ENCODE results near the gene GRAPL.
A peak's percentile ranks its signal among the peaks of the same experiment; 100 is the strongest.
"Not testable (repeated sequence)": the region's sequence is repeated elsewhere in the genome, so short reads cannot be mapped to it uniquely, and the experiment has no call there.

Gene GRAPL

GRCh38 chr17:19137959-19138358 lies 10.6 kb downstream of the GRAPL start:
- DNase-seq: not testable (repeated sequence)

DNA sequence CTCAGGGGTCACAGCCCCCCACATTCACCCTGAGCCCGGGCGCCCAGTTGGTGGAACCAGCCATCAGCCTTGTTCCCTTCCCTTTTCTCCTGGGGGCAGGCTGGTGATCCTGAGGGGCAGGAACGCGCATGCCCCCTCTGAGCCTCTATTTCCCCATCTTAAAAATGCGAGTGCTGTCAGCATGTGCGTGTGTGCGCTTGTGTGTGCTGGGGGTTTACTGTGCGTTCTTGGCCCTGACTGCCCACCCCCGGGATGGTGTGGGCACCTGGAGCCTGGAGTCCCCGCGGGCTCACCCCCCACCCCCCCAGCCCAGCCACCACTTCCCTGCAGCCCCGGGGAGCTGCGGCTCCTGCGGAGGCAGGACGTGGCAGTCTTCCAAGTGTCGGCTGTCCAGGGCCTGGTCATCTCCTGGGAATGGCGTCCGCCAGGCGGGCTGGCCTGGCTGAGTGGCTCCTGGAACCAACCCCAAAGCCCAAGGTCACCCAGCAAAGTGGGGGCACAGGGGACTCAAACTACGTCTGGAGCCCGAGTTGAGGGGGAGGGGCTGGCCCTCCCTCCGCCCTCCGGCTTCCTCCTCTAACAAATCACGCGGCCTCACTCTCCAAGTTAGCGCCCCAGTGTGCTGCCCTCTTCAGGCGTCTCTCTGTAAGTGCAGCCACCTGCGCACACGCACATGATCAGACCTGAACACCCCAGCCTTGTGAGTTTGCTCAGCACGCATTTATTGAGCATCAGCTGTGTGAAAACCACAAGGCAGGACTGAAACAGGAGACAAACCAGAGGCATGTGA lies 14.2 kb downstream of the GRAPL start:
- DNase-seq: not testable (repeated sequence)

GRCh38 chr17:19142419-19142818 lies 15.0 kb downstream of the GRAPL start:
- peak; percentile 49 for DNase-seq

DNA sequence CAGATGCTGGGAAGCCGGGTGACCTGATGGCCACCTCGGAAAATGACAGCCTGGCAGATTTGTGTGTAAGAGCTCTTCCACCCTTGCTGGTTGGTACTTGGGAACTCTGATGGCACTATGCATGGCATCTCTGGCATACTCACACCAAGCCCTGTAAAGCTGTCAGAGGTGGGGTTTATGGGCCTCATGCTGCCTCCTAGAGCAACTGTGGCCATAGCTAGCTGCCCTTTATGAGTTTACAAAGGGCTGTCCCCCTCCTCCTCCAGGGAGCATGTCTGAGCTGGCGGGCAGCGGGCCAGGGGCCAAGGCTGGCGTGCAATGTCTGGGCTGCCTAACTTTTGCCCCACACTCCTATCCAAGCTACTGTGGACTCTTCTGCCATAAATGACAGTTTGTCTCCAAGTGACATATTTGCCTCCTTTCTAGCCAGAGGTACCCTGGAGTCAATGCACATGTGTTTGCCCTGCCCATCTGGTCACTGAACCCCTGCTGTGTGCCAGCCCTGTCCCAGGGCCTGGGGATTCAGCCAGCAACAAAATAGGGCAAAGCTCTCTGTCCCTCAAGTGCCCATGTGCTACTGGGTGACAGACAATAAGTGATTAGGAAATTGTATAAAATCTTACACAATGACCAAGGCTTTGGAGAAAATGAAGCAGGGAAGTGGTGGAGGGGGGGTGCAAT lies 15.8 kb downstream of the GRAPL start:
- not testable (repeated sequence) for DNase-seq

DNA sequence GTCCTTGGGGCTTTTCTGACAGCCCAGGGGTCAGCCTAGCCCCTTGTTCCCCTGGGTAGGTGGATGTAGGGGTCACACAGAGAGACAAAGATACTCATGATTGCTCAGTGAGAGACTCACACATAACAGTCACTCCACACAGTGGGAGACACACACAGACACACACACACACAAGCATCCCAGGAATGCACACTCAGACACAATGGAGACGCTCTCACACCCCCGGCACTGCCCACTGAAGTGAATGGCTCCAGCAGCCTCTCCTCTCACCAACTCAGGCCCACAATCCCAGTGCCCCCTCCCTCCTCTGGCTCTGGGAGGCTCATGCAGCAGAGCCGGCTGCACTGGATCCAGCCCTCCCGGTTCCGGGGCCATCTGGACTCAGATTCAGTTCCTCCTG lies 17.0 kb downstream of the GRAPL start:
- not testable (repeated sequence) for DNase-seq

DNA sequence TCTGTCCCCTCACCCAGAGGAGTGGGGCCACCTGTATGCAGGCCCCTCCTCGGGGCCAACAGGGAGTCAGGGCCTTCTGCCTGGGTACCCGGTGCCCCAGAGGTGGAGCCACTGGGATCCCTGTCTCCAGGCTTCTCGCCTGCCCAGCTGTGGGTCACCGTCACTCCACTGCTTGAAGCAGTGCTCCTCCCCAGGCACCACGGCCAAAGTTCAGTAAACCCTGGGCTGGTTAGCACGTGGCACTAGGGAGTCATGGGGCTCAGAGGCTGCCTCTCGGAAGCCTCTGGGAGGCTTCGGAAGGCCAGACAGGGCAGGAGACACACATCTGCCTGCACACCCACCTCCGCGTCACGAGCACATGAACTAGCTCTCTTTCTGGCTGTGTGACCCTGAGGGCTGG lies 18.1 kb downstream of the GRAPL start:
- not testable (repeated sequence) for DNase-seq

- not testable (repeated sequence) for DNase-seq
Measured at GRCh38 chr17:19150678-19151615, 23.6 kb downstream of the GRAPL start.

GRCh38 chr17:19157628-19158027 lies 30.2 kb downstream of the GRAPL start:
- DNase-seq: not testable (repeated sequence)

DNA sequence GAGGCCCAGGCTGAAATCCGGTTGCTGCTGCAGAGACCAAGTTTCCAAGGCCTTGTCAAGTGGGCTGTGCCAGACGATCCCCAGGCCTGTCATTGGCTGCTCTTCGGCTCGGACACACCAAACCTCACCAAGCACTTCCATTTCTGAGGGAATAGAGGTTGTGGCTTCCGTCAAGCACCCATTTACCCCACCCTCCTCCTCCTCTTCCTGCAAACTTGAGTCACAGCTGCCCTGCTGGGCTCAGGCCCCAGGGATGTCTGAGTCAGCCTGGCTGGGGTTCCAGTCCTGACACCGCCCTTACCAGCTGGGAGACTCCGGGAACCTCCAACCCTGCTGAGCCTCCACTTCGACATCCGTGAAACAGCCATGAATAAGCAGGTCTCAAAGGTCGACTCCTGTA lies 31.1 kb downstream of the GRAPL start:
- not testable (repeated sequence) for DNase-seq

GRCh38 chr17:19158938-19159337 lies 31.5 kb downstream of the GRAPL start:
- not testable (repeated sequence) for DNase-seq

DNA sequence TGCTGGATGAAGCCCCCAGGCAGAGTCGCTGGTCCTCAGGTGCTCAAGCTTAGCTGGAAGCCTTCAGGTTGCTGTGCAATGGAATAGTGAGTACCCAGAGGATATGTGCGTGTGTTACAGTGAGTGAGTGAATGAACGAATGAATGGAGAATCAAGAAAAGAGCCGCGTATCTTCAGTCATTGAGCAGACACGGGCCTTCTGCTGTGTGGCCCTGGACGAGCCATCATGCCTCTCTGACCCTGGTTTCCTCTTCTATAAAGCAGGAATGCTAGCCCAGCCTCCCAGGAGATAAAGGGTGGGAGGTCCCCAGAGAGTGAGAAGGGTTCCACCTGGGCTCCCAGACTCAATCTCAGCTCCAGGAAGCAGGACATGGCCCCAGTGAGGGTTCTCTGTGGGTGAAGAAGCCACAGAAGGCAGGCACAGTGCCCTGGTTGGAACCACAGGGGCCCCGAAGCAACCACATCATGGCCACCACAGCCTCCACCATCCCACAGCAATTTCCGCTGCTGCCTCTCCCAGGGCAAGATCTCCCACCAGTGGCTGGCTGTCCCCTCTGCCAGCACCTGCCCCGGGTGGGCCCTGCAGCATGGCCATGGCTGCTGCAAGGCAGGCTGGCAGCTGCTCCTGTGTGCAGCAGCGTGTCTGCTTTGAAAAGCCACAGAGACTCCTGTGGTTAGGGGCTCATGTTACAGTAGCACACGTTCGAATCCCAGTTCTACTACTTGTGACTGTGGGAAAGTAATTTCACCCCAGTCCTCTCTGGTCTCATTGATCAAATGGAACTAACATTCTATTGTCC lies 34.1 kb downstream of the GRAPL start:
- not testable (repeated sequence) for DNase-seq

- DNase-seq: not testable (repeated sequence)
Measured at GRCh38 chr17:19162384-19163216, 35.2 kb downstream of the GRAPL start.

DNA sequence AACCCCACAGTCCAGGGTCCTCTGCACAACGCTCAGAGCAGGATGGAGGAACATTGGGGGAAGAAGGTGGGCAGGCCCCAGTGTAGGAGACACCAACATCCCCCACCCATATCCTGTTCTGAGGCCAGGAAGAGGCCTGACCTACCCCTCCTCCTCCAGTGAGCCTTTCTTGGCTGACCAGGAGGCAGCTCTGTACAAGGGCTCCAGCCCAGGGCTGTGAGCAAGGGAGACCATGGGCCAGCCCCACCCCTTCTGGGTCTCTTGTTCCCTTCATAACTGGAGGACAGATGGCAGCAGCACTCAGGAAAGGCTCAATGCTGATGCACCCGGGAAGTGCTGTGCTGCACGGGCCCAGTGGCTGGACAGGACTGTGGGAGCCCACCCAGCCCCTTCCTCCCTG lies 47.0 kb downstream of the GRAPL start:
- DNase-seq: not testable (repeated sequence)

DNA sequence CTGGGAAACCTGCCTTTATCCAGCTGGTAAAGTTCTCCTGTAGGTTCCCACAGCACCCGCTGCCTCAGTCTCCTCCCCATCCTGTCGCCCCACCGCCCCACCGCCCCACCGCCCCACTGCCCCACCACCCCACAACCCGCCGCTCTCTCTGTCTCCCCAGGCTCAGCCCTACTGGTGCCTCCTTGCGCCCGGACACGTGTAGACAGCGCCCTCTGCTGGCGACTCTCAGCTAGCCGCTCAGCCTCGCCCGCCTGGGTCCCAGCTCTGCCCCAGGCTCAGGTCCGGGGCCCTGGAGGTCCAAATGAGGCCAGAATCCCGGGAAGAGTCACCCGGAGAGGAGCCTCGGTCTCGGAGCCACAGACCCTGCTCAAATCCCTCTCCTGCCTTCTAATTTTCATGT lies 48.0 kb downstream of the GRAPL start:
- DNase-seq: not testable (repeated sequence)

- not testable (repeated sequence) for DNase-seq
Measured at GRCh38 chr17:19181040-19181875, 53.9 kb downstream of the GRAPL start.

GRCh38 chr17:19187883-19188869 lies 60.8 kb downstream of the GRAPL start:
- not testable (repeated sequence) for DNase-seq

- not testable (repeated sequence) for DNase-seq
Measured at GRCh38 chr17:19188870-19189708, 61.7 kb downstream of the GRAPL start.

Data from activated CD4-positive, alpha-beta T cell treated with anti-CD3 and anti-CD28 coated beads for 48 hours (primary cell).